Activated CD8-positive, alpha-beta memory T cell treated with anti-CD3 and anti-CD28 coated beads, Interleukin-2, amount 50 U/mL, for 4 hours (primary cell): ENCODE results near the gene BHLHA15.
"Not testable (repeated sequence)": the region's sequence is repeated elsewhere in the genome, so short reads cannot be mapped to it uniquely, and the experiment has no call there.

Experiments used
- DNase-seq: peaks from one replicate; pipeline ENCODE4 v3.0.0-alpha.2; 2020

BHLHA15 gene

GRCh38 chr7:98211676-98212531 is 665 bp downstream of the BHLHA15 start:
- DNase-seq = no peak

- no peak for DNase-seq
Measured at GRCh38 chr7:98212532-98213041, 1.3 kb downstream of the BHLHA15 start.

- no peak for DNase-seq
Measured at GRCh38 chr7:98213296-98213887, 2.2 kb downstream of the BHLHA15 start.

GRCh38 chr7:98213888-98214810 is 2.9 kb downstream of the BHLHA15 start:
- no peak for DNase-seq

- DNase-seq = no peak
Measured at GRCh38 chr7:98214811-98215321, 3.6 kb downstream of the BHLHA15 start.

GRCh38 chr7:98215561-98216495 is 4.6 kb downstream of the BHLHA15 start:
- DNase-seq = no peak

- no peak for DNase-seq
Measured at GRCh38 chr7:98216941-98217622, 5.8 kb downstream of the BHLHA15 start.

GRCh38 chr7:98217623-98218582 is 6.7 kb downstream of the BHLHA15 start:
- DNase-seq = no peak

GRCh38 chr7:98219382-98219781 is 8.1 kb downstream of the BHLHA15 start:
- DNase-seq = not testable (repeated sequence)

GRCh38 chr7:98221611-98222532 is 10.6 kb downstream of the BHLHA15 start:
- no peak for DNase-seq

- no peak for DNase-seq
Measured at GRCh38 chr7:98222533-98223195, 11.4 kb downstream of the BHLHA15 start.

- DNase-seq = no peak
Measured at GRCh38 chr7:98223351-98223897, 12.2 kb downstream of the BHLHA15 start.

- no peak for DNase-seq
Measured at GRCh38 chr7:98223898-98224700, 12.9 kb downstream of the BHLHA15 start.

- DNase-seq = no peak
Measured at GRCh38 chr7:98224701-98225181, 13.5 kb downstream of the BHLHA15 start.

GRCh38 chr7:98225913-98226614 is 14.8 kb downstream of the BHLHA15 start:
- no peak for DNase-seq

- no peak for DNase-seq
Measured at GRCh38 chr7:98227939-98228338, 16.7 kb downstream of the BHLHA15 start.
